HL-60/S4 treated with phorbol 12-myristate 13-acetate at 8.2 ng/mL for 4 days and 3 days (cell line): ENCODE data around the gene DNAJC3.
"Not testable (repeated sequence)": the region's sequence is repeated elsewhere in the genome, so short reads cannot be mapped to it uniquely, and the experiment has no call there.

Experiments
- in situ Hi-C: fragments of 300-500 bp; cut with MboI; formaldehyde crosslinking; loops from 2 replicates; pipeline ENCODE4 v1.15.0; 2022; ENCODE audit warnings: low sequenced_read_pairs

The DNAJC3 gene

GRCh38 chr13:95667235-95667634 is 9.7 kb upstream of the DNAJC3 start:
- in situ Hi-C loops, result not testable (repeated sequence)

DNA sequence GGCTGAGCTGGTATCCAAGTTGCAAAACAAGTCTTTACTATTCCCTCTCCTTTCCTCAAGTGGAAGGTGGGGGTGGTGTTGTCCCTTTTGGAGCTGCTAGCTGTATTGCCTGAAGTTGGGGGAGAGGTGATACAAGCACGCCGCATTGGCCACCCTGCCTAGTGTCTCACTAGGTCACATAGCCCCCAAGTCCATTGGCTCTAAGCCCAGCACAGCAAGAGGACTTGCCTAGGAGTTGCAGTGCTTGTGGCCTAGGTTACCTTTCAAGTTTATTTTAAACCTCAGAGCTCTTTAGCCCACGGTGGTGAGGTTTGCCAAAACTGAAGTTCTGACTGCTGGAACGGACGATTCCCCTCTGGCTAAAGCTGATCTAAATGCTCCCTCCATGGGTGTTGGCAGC is 5.3 kb upstream of the DNAJC3 start:
- in situ Hi-C loops, result no loop called here

GRCh38 chr13:95676105-95676761 is 706 bp upstream of the DNAJC3 start:
- in situ Hi-C loops, result no loop called here

DNA sequence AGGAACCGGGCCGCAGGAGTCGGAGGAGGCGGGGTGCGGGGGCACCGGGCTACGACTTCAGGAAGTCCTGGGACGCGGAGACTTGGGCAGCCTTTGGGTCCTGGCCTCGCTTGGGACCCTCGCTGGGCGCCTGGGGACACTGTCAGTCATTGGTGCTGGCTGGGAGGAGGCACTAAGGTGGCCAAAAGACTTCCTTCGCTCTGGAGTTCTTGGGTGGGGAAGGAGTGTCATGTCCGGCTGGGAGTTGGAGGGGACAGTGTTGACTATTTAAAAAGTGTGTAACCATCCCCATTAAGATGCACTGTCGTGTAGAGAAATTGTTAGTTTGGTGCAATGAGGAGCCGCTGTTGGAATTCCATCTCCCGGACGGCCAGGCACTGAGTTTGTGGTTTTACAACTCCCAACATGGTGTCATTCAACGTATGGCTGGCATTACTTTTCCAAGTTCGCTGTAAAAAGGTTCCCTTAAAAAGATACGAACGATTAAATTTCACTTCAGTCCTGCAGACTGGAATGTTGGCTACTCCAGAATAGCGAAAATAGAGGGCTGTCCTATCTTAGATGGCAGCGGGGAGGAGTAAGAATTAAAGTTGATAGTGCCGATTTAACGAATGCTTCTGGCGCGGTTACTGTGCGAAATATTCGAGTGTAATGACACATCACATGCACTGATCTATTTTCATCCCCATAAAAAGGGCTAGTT is 776 bp downstream of the DNAJC3 start:
- in situ Hi-C loops, result no loop called here

GRCh38 chr13:95678967-95679366 is 2.0 kb downstream of the DNAJC3 start:
- in situ Hi-C loops, result no loop called here

DNA sequence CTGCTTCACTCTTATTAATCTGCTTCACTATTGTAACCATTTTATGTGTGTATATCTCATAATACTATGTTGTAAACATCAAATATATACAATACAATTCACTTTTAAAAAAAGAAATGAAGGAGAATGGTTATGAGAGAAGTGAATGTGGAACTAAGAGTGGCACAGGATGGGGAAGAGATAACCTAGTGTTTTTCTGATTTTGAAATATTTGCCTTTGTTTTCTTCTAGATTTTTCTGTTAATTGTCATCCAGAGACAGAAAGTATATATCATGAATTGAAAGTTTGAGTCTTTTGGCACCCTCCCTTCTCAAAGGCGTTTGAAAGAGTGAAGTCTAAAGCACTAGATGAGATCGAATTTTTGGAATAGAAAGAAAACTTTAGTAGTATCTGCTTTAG is 2.8 kb downstream of the DNAJC3 start:
- in situ Hi-C loops, result no loop called here

DNA sequence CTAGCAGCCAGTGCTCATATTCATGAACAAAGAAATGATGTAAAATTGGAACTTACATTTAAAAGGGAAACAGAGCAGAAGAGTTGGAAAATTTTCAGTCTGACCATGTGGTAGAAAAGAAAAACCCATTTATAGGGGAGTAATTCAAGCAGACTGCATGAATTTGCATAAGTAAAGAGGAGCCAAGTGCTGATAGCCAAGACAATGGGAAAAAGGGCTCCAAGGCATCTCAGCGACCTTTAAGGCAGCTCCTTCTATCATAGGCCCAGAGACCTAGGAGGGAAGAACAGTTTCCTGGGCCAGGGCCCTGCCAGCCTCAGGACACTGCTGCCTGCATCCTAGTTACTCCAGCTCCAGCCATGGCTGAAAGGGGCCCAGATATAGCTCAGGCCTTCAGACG is 7.5 kb downstream of the DNAJC3 start:
- in situ Hi-C loops, result no loop called here

- in situ Hi-C loops, result not testable (repeated sequence)
These were observed 8.0 kb downstream of the DNAJC3 start for GRCh38 chr13:95684960-95685359.

DNA sequence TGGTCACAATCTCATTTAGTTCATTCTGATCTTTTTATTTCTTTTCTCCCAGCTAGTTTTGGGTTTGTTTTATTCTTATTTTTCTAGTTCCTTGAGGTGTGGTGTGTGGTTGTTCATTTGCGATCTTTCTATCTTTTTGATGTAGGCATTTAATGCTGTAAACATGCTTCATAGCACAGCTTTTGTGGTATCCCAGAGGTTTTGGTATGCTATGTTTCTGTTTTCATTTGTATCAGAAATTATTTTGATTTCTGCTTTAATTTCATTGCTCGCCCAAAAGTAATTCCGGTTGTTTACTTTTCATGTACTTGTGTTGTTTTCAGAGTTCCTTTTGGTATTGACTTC is 12.6 kb downstream of the DNAJC3 start:
- in situ Hi-C loops, result no loop called here

GRCh38 chr13:95690986-95691385 is 14.0 kb downstream of the DNAJC3 start:
- in situ Hi-C loops, result not testable (repeated sequence)

GRCh38 chr13:95697052-95697680 is 20.2 kb downstream of the DNAJC3 start:
- in situ Hi-C loops, result no loop called here

- in situ Hi-C loops, result no loop called here
These were observed 21.3 kb downstream of the DNAJC3 start for GRCh38 chr13:95698047-95698749.

DNA sequence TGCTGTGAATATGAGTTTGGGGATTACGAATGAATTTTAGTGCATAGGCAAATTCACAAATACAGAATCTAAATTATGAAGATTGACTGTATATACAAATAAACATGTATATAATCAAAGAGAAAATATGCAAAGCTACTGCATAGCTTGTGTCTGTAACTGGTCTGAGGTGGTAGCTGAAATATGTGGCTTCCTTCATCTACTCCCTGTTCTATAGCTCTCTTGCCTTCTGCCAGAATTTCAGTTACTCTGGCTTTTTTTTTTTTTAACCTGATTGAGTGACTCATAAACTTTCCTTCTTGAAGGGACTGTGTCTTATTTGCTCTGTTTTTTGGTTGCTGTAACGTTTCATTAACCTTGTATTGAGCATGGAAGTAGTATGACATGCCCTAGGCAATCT is 26.6 kb downstream of the DNAJC3 start:
- in situ Hi-C loops, result no loop called here

DNA sequence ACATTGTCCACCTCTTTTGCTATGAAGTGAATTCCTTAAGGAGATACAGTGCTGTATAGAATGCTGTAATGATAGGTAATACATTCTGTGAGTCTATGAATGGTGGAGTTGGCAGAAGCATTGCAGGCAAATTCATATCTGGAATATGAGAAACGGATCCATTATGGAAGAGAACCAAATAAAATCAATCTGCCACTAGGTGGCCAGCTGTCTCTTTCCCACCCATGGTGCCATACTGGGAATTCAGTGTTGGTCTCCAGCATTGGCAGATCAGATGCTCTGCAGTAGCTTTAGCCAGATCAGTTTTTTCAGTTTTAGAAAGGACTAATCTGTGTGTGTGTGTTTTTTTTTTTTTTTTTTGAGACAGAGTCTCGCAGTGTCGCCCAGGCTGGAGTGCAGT is 27.6 kb downstream of the DNAJC3 start:
- in situ Hi-C loops, result no loop called here

- in situ Hi-C loops, result no loop called here
These were observed 29.4 kb downstream of the DNAJC3 start for GRCh38 chr13:95706356-95706755.

DNA sequence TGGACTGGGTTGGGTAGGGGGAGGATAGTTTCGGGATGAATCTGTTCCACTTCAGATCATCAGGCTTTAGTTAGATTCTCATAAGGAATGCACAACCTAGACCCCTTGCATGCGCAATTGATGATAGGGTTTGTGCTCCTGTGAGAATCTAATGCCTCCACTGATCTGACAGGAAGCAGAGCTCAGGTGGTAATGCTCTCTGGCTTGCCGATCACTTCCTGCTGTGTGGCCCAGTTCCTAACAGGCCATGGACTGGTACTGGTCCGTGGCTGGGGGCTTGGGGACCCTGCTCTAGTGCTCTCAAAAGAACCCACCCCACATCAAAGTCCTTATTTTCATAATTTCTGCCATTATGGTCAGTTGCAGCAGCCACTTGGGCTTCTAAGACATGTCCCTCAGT is 30.1 kb downstream of the DNAJC3 start:
- in situ Hi-C loops, result no loop called here

- in situ Hi-C loops, result no loop called here
These were observed 30.8 kb downstream of the DNAJC3 start for GRCh38 chr13:95707442-95708390.

- in situ Hi-C loops, result no loop called here
These were observed 31.4 kb downstream of the DNAJC3 start for GRCh38 chr13:95708391-95708774.

DNA sequence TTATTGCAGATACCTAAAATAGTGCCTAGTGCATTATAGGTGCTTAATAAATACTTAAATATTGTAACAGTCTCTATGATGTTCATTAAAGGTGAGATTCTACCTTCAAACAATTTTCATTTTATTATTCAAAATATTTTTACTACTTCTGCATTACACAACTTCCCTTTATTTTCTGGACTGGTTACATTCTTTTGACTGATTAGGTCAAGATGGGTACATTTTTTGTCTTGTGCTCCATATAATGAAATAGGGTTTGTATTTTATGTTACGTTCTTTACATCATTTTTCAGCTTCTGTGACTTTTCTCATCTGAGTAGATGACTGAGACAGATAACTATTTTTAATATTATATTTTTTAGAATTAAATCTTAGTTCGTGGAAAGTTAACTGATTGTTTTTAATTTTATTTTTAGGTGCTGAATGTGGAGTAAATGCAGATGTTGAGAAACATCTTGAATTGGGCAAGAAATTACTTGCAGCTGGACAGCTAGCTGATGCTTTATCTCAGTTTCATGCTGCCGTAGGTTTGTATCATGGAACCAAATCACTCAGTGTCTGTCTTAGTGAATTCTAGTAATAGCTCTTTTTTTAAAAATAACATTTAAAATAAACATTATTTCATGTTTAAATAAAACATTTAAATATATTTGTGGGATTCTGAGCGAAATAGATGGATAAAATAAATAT is 32.0 kb downstream of the DNAJC3 start:
- in situ Hi-C loops, result no loop called here

GRCh38 chr13:95710313-95710712 is 33.4 kb downstream of the DNAJC3 start:
- in situ Hi-C loops, result no loop called here
